Brain microvascular endothelial cell (primary cell): Measurements from ENCODE around the gene OPA1.

Source experiments
- DNase-seq: peaks from one replicate; pipeline ENCODE4 v3.0.0-alpha.2; 2020
- H3K27ac ChIP-seq: fragments of 250-450 bp; sonication (Bioruptor Pico); 2 replicates; pipeline ENCODE4 v1.5.1; 2020; ENCODE audit warnings: mild to moderate bottlenecking, moderate library complexity
- H3K27me3 ChIP-seq: fragments of 250-450 bp; sonication (Bioruptor Pico); replicated peaks from 2 replicates; pipeline ENCODE4 v1.5.1; 2020; ENCODE audit warnings: mild to moderate bottlenecking
- H3K36me3 ChIP-seq: fragments of 250-450 bp; sonication (Bioruptor Pico); replicated peaks from 2 replicates; pipeline ENCODE4 v1.5.1; 2020; ENCODE audit warnings: mild to moderate bottlenecking
- H3K4me3 ChIP-seq: 2 replicates; pipeline ENCODE4 v1.5.1; 2011; ENCODE audit warnings: low read depth, mild to moderate bottlenecking, control low read depth, low read length, moderate library complexity
- CTCF ChIP-seq: IDR thresholded peaks from 2 replicates; pipeline ENCODE4 v1.5.1; 2011; ENCODE audit warnings: low read depth, mild to moderate bottlenecking, moderate library complexity, low read length, control low read depth, inconsistent platforms; ENCODE audit errors: missing control alignments
- in situ Hi-C: cut with HindIII; loops from 2 replicates; pipeline ENCODE4 v1.10.0; 2017; ENCODE audit warnings: low sequenced_read_pairs, low pct_ligation_motif_present

Gene OPA1

GRCh38 chr3:193711964-193712598 is 119.1 kb downstream of the OPA1 start:
- H3K27ac ChIP-seq, result no peak overlapping the region
- no peaks in the 10 kb centered on the region for H3K27me3 ChIP-seq
- no peak for DNase-seq
- in situ Hi-C loops, result no loop called here
- H3K4me3 ChIP-seq, result no peak overlapping the region
- TF ChIP-seq CTCF, result no peak
- H3K36me3 ChIP-seq, result no peaks in the 10 kb centered on the region

- no peaks in the 10 kb centered on the region for H3K27me3 ChIP-seq
- in situ Hi-C loops, result no loop called here
- H3K27ac ChIP-seq, result no peak overlapping the region
- DNase-seq, result no peak
- no peak for TF ChIP-seq CTCF
- no peak overlapping the region for H3K4me3 ChIP-seq
- H3K36me3 ChIP-seq, result no peaks in the 10 kb centered on the region
Observed at GRCh38 chr3:193712938-193713337, 119.9 kb downstream of the OPA1 start.

- no peak for DNase-seq
- Histone ChIP-seq H3K27me3 (no peaks in the 10 kb centered on the region), H3K36me3 (no peaks in the 10 kb centered on the region), H3K27ac (no peak overlapping the region), H3K4me3 (no peak overlapping the region)
- no peak for TF ChIP-seq CTCF
- in situ Hi-C loops, result no loop called here
Observed at GRCh38 chr3:193714523-193715137, 121.6 kb downstream of the OPA1 start.

GRCh38 chr3:193716150-193716549 is 123.1 kb downstream of the OPA1 start:
- TF ChIP-seq CTCF, result no peak
- Histone ChIP-seq H3K36me3 (no peaks in the 10 kb centered on the region), H3K27ac (no peak overlapping the region), H3K4me3 (no peak overlapping the region), H3K27me3 (no peaks in the 10 kb centered on the region)
- no peak for DNase-seq
- in situ Hi-C loops, result no loop called here

GRCh38 chr3:193719735-193720134 is 126.7 kb downstream of the OPA1 start:
- no peak for DNase-seq
- in situ Hi-C loops, result no loop called here

More at GRCh38 chr3:193719735-193720134, 126.7 kb downstream of the OPA1 start:
- H3K27me3 ChIP-seq, result peaks cover 2% of the 10 kb centered on the region
- H3K36me3 ChIP-seq, result no peaks in the 10 kb centered on the region
- TF ChIP-seq CTCF, result no peak
- no peak overlapping the region for H3K27ac ChIP-seq
- no peak overlapping the region for H3K4me3 ChIP-seq
